Measurements from ENCODE around the gene PAMR1. TPM values are rescaled to one million over a fixed set of nuclear protein-coding genes. Genes with fewer than 3 reads are reported as not detected.

Gene PAMR1
- total and polyA plus RNA-seq, 2 donors from 2014 or later, result 2.2 to 2.4 TPM

DNA sequence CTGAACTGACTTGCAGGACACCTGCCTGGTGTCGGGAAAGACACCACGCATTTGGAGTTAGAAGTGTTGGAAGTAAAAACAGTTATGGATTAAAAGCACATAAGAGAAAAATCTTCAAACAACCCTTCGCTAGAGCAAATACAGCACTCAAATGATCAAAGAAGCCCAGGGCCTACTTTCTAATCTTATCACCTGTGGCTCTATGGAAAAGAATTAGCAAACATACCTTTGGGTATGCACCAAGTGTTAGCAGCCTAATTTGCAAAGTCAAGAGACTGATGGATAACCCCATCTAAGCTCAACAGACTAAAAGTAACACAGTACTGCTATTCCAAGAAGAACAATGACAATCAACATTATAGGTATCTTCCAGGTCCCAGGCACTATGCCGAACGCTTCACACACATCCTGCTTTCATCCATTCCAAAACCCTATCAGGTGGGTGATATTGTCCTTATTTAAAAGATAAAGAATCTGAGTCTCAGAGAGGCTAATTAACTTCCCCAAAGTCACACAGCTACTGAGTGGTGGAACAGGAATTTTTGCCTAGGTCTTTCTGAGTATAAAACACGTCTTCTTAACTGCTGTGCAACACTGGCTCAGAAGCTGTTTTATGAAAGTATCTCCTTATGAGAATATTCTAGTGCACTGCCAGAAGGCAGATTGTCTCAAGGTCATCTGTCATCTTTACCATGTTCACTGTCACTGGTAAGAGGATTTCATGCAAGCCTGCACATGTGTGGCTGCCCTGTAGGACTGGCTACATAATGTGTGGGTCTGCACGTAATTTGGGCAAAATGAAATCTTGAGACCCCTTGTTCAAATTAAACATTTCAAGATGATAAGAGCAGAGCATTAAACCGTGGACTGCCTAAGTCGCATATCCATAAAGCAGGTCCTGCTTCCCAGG, 122.4 kb downstream of the PAMR1 start:
- Histone ChIP-seq H3K27ac (ENCODE audit: low read depth in 2 of 2, low read length in 2 of 2) (no peak overlapping the region), H3K9me3 (ENCODE audit: control insufficient read depth in 2 of 3, insufficient read depth in 1 of 3, low read length in 3 of 3) (no peaks in the 10 kb centered on the region), H3K36me3 (ENCODE audit: control insufficient read depth in 2 of 3, insufficient read depth in 3 of 3, low read length in 3 of 3) (no peaks in the 10 kb centered on the region), H3K4me1 (ENCODE audit: control insufficient read depth in 2 of 3, insufficient read depth in 2 of 3, low read depth in 1 of 3, low read length in 3 of 3) (no peaks in the 10 kb centered on the region), H3K27me3 (ENCODE audit: control insufficient read depth, insufficient read depth, low read length) (no peaks in the 10 kb centered on the region), H3K9ac (ENCODE audit: low read length in 3 of 3) (no peak overlapping the region), H3K4me3 (ENCODE audit: low read length in 3 of 3) (no peak overlapping the region)
- TF ChIP-seq, protein P1, sequence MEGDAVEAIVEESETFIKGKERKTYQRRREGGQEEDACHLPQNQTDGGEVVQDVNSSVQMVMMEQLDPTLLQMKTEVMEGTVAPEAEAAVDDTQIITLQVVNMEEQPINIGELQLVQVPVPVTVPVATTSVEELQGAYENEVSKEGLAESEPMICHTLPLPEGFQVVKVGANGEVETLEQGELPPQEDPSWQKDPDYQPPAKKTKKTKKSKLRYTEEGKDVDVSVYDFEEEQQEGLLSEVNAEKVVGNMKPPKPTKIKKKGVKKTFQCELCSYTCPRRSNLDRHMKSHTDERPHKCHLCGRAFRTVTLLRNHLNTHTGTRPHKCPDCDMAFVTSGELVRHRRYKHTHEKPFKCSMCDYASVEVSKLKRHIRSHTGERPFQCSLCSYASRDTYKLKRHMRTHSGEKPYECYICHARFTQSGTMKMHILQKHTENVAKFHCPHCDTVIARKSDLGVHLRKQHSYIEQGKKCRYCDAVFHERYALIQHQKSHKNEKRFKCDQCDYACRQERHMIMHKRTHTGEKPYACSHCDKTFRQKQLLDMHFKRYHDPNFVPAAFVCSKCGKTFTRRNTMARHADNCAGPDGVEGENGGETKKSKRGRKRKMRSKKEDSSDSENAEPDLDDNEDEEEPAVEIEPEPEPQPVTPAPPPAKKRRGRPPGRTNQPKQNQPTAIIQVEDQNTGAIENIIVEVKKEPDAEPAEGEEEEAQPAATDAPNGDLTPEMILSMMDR (IDR thresholded peaks at IDR 0.05; ENCODE audit: borderline replicate concordance, extremely low read depth, insufficient read depth), result no peak
- DNase-seq (no peak), FAIRE-seq (no peak)
- intact Hi-C loops (cut with DNase I), result no loop called here

DNA sequence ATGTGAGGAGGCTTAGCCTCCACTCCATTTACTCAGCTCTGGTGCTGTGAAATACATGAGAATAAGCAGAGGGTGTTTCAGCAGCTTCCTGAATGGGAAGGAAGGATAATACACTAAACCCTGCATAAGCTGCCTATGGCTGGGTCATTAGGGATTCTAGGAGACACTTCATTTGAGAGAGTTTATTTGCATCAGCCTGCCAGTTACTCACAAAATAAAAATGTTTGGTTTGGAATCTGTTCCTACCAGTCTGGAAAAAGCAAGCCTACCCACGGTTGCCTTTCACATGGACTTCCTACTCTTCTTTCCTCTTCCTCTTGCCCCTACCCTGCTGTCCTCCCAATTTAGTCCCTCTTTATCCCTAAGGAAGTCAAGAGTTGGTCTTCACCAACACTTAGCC, 126.5 kb downstream of the PAMR1 start:
- no peak overlapping the region for H3K9ac ChIP-seq (ENCODE audit: low read length in 3 of 3)
- TF ChIP-seq, protein P1 (IDR thresholded peaks at IDR 0.05; ENCODE audit: borderline replicate concordance, extremely low read depth, insufficient read depth), result no peak
- FAIRE-seq, result no peak
- intact Hi-C loops (cut with DNase I), result loop anchor here (10.0 kb wide), 1 partner anchor 474 kb away; no protein-coding TSS in a partner anchor
- H3K36me3 ChIP-seq (ENCODE audit: control insufficient read depth in 2 of 3, insufficient read depth in 3 of 3, low read length in 3 of 3), result no peaks in the 10 kb centered on the region
- no peaks in the 10 kb centered on the region for H3K4me1 ChIP-seq (ENCODE audit: control insufficient read depth in 2 of 3, insufficient read depth in 2 of 3, low read depth in 1 of 3, low read length in 3 of 3)
- H3K9me3 ChIP-seq (ENCODE audit: control insufficient read depth in 2 of 3, insufficient read depth in 1 of 3, low read length in 3 of 3), result no peaks in the 10 kb centered on the region
- no peak overlapping the region for H3K27ac ChIP-seq (ENCODE audit: low read depth in 2 of 2, low read length in 2 of 2)
- no peak for DNase-seq
- no peaks in the 10 kb centered on the region for H3K27me3 ChIP-seq (ENCODE audit: control insufficient read depth, insufficient read depth, low read length)
- H3K4me3 ChIP-seq (ENCODE audit: low read length in 3 of 3), result no peak overlapping the region

DNA sequence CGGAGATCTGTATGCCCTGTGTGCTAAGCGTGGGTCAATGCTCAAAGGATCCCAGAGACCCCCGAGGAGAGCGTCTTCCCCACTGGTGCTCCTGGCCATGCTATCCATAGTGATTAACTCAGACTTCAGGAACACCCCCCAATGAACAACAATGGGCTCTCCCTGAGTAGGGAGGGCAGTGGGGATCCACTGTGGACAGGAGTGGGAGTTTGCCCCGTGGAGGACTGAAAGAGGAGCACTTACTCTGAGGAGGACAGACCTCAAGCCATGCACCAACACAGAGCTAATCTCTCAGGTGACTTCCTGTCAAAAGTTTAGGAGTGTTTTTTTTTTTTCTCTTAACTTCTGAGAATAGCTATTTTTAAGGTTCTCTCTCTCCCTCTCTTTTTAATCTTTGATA, 130.5 kb downstream of the PAMR1 start:
- no peaks in the 10 kb centered on the region for H3K36me3 ChIP-seq (ENCODE audit: control insufficient read depth in 2 of 3, insufficient read depth in 3 of 3, low read length in 3 of 3)
- no peak overlapping the region for H3K27ac ChIP-seq (ENCODE audit: low read depth in 2 of 2, low read length in 2 of 2)
- no peak overlapping the region for H3K9ac ChIP-seq (ENCODE audit: low read length in 3 of 3)
- no peaks in the 10 kb centered on the region for H3K27me3 ChIP-seq (ENCODE audit: control insufficient read depth, insufficient read depth, low read length)
- no peaks in the 10 kb centered on the region for H3K9me3 ChIP-seq (ENCODE audit: control insufficient read depth in 2 of 3, insufficient read depth in 1 of 3, low read length in 3 of 3)
- DNase-seq (no peak), FAIRE-seq (no peak)
- H3K4me1 ChIP-seq (ENCODE audit: control insufficient read depth in 2 of 3, insufficient read depth in 2 of 3, low read depth in 1 of 3, low read length in 3 of 3), result no peaks in the 10 kb centered on the region
- intact Hi-C loops (cut with DNase I), result loop anchor here (10.0 kb wide), 1 partner anchor 470 kb away; no protein-coding TSS in a partner anchor
- TF ChIP-seq, protein P1 (IDR thresholded peaks at IDR 0.05; ENCODE audit: borderline replicate concordance, extremely low read depth, insufficient read depth), result no peak
- no peak overlapping the region for H3K4me3 ChIP-seq (ENCODE audit: low read length in 3 of 3)
